ENCODE data around the gene NOTUM. TPM values are rescaled to one million over a fixed set of nuclear protein-coding genes. Genes with fewer than 3 reads are reported as not detected.

Gene NOTUM
- total and polyA plus RNA-seq, 9 of the 15 experiments (the other 6 are each of a cell fraction or from before 2014, with no cell fraction given) = 0.03 to 14.0 (median 4.1) TPM

GRCh38 chr17:81934850-81935708, 25.9 kb downstream of the NOTUM start (continued):
- TF ChIP-seq TFAP4 (CRISPR knock-in tag; IDR thresholded peaks at IDR 0.05; ENCODE audit: borderline replicate concordance) = 0 out of 2 replicates have a peak, but pooled peaks have one; percentile 17
- TF ChIP-seq RBFOX2 (IDR thresholded peaks at IDR 0.05; ENCODE audit: low read depth, low read length) = peak; percentile 40
- TF ChIP-seq ZMIZ1 (IDR thresholded peaks at IDR 0.05; ENCODE audit: low read depth in 2 of 2, low read length in 2 of 2) = no peak
- no peak for TF ChIP-seq ZNF696 (CRISPR knock-in tag; conservative IDR thresholded peaks at IDR 0.05)
- TF ChIP-seq ETV1 (tag; conservative IDR thresholded peaks at IDR 0.05; ENCODE audit: low read depth) = no peak
- TF ChIP-seq KDM5B (IDR thresholded peaks at IDR 0.05; ENCODE audit: insufficient replicate concordance, low read depth, low read length) = peak; percentile 39
- TF ChIP-seq XRCC3 (IDR thresholded peaks at IDR 0.05) = no peak
- TF ChIP-seq RBM22 (IDR thresholded peaks at IDR 0.05; ENCODE audit: low read depth, low read length, poor library complexity, severe bottlenecking) = peak; percentile 20
- no peak for TF ChIP-seq ZNF398 (CRISPR knock-in tag; IDR thresholded peaks at IDR 0.05)
- peak; percentile 62 for TF ChIP-seq POLR2G (IDR thresholded peaks at IDR 0.05; ENCODE audit: low read depth, low read length)
